Measurements from ENCODE around the gene SEC61B.

GRCh38 chr9:99274495-99274894, 52.4 kb downstream of the SEC61B start:
- TF ChIP-seq EGR1 (IDR thresholded peaks at IDR 0.05; ENCODE audit: low read depth) (no peak), CTCF (IDR thresholded peaks at IDR 0.05 in 2 of 3, conservative IDR thresholded peaks at IDR 0.05 in 1 of 3; ENCODE audit: borderline replicate concordance in 1 of 3, insufficient read depth in 1 of 3, low read depth in 2 of 3, low read length in 2 of 3) (no peak)
